HG02852 (cell line): ENCODE results near the gene FGF11.
"Not testable (repeated sequence)": the region's sequence is repeated elsewhere in the genome, so short reads cannot be mapped to it uniquely, and the experiment has no call there.

ENCODE experiments used
- ATAC-seq: cut with Tn5 transposase; IDR thresholded peaks from one replicate; pipeline ENCODE4 v1.9.1; 2021; ENCODE audit warnings: mild to moderate bottlenecking, moderate library complexity; ENCODE audit not compliant: unreplicated experiment

The FGF11 gene

DNA sequence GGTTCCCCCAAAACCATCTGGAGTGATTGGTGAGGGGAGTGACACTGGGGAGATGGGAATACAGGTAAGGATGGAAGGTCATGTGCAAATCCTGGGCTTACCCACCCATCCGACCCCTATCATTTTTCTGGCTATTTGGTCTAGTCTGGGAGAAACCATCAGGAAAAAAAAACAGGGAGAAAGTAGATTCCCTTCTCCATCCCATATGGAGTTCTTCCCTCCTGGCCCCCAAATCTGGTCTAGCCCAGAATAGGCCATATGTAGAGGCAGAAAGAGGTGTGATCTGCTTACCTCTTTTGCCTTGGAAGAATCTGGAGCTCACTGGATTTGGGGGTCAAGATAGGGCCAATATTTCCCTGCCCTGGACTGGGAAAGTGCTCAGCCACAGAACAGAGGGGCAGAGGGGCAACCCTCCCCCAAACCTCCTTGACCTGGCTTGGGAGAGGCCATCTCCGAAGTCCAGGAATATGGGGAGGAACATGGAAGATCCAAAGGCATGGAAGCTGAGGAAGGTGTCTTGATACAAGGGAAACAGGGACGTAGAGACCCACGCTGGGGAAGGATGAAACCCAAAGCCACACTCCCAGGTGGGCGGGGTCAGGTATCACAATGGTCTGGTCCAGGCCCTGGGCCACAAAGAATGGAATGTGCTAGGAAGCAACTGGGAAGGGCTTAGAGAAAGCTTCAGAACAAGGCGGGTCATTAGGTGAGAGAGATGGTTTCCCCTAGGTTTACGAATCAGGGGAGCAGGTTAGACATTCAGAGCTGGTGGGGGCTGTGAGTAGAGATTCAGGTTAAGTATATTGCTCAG, 21.7 kb downstream of the FGF11 start:
- no peak for ATAC-seq

DNA sequence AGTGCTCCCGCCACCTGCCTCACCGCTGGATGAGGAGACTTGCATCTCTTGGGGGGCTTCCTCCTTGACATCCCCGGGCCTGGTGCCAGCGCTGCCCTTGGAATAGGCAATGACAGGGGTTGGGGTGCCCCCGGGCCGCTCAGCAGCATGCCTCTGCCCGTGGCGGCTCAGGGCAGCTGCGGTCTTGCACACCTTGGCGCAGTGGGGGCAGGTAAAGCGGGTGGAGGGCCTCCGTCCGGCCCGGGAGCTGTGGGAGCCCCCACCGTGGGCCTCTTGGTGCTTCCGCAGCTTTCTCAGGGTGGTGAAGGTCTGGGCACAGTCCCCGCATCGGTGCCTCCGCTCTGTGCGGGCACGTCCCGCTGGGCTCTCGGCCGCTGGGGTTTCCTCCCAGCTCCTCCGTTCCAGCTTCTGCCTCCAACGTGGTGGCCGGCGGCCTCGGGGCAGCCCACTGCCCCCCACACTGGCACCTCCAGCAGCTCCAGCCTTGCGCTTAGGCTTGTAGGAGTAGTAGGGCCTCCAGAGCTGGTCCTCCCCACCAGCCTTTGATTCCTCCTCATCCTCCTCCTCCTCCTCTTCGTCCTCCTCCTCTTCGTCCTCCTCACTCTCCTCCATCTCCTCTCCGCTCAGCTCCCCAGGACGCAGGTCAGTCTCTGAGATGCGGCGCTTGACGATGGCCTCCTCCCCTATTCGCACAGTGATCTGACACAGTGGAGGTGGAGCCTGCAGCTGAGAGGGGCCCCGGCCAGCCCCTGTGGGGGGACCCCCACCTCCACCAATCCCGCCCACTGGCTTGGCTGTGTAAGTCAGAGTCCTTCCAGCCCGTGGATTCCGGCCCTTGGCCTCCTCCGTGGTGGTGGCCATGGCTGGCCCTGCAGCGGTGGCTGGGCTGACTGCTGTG, 23.4 kb downstream of the FGF11 start:
- ATAC-seq, result no peak

DNA sequence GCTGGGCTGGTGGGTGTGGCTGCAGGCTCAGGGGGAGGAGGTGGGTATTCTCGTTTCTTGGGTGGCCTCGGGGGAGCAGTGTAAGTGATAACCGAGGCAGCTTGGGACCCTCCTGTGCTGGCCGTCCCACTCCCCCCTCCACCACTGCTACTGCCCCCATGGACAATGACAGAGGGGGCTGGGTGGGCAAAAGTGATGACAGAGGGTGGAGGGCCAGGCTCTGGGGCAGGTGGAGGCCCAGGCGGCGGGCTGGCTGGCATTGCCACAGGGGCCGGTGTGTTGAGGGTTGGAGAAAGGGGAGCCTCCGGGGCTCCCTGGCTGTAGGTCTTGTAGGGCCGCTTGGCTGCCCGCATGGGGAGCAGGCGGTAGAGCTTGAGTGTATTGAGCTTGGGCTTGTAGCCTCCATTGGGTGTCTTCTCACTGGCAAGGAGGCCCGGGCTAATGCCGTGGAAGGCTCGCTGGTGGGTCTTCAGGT, 24.1 kb downstream of the FGF11 start:
- ATAC-seq, result no peak

DNA sequence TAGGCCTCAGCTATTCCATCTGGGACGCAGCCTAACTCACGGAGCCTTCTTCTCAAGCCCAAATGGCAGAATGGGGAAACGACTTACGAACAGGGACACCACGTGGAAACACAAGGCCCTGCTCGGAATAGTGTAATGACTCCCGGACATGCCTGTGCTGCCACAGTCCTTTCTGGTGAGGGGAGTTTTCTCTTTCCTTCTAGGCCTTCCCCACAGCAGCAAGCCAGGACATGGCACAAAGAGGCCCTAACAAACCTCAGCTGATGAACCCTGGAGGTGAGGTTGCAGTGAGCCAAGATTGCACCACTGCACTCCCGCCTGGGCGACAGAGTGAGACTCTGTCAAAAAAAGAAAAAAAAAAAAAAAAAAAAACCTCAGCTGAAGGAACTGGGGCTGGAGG, 24.8 kb downstream of the FGF11 start:
- no peak for ATAC-seq

DNA sequence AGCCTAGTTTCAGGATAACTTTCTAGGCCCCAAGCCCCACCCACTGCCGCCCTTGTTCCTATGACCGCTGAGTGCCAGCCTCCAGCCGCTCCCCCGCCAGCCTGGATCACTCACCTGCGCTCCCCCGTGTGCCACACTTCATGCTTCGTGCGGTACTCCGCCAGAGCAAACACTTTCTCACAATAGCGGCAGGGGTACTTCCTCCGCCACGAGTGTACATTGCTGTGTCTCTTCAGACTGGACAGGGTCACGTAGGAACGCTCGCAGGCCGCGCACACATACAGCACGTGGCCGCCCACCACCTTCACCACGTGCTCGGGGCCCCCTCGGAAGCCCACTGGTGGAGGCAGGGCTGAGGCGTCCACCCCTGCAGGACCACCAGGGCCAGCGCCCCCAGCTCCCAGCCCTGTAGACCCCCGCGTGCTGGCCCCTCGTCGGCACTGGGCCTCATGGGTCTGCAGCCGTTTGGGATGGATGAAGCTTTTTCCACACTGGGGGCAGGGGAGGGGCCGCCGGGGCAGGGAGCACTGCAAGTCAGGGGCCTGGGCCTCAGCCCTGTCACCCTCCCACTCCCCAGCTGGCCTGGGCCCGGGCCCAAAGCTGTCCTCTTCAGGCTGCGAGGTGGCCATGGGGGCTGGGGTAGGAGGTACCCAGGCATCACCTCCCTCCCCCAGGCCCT, 26.4 kb downstream of the FGF11 start:
- no peak for ATAC-seq

DNA sequence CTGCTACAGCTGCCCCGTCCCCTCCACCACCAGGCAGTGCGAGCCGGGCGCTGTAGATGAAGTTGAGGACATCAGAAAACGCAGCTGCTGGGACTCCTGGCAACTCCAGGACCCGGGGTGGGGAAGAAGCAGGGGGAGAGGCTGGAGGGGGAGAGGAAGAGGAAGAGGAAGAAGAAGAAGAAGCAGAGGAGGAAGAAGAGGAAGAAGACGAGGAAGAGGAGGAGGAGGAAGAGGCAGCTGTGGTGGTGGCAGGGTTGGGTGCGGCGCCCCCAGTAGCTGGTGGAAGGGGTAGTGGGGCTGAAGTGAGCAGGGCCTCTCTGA, 27.0 kb downstream of the FGF11 start:
- ATAC-seq, result no peak

DNA sequence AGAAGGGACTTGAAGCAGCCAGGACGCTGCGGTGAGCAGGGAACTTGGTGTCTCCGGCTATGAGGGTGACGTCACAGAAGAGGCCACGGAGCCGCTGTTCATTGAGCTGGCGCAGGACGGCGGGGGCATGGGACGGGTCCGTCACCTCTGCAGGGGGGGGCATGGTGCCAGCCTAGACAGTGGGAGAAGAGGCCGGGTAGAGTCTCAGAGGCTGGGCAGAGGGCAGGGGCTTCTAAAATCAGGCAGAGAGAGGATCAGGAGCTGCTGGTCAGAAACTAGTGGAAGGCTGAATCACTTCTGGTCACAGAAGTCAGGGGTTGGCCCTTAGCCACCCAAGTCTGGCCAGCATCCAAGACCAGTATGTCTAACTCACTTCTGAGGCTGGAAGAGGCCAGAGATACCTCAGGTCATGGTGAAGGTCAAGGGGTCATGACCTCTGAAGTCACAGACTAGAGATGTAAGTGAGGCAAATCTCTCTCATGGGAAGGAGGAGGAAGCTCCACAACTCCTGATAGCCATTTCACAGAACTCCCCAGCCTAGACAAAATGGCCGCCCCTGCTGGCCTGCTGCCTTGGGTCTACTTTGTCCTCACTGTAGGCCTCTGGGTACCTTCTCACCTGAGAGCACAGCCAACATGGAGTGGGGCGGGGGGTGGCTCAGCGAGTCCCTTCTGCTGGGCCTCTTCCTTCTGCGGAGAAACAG, 27.5 kb downstream of the FGF11 start:
- ATAC-seq, result no peak

DNA sequence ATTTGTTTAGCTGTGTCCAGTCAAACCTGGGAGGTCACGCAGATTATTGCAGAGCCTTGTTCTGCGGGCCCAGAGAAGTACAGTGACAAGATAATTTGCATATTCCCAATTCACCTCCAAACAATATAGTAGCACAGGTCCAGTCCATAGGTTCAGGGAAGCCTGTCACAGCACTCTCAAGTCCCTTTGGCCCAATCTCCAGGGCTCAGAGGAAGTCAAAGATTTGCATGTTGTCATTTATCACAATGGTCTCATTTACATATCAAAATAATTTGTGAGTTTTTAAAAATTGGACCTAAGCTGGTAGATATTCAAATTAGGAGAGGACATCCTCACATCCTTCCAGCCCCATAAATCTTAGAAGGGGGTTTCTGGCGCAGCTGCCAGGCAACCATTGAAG, 28.2 kb downstream of the FGF11 start:
- ATAC-seq, result no peak

DNA sequence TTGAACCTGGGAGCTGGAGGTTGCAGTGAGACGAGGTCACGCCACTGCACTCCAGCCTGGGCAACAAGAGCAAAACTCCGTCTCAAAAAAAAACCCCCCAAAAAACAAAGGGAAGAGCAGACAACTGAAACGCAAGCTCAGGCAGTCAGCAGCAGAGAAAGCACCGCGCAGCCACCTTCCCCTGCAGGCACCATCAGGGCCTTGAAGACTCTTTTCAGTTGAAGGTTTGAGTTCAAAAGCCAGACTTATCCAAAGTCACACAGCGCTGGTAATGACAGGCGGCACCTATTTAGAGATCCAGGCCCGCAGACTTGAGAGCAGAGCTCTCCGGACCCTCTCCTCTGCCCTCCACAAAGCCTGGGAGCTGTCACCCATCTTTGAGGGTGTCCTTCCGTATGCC, 29.0 kb downstream of the FGF11 start:
- no peak for ATAC-seq

DNA sequence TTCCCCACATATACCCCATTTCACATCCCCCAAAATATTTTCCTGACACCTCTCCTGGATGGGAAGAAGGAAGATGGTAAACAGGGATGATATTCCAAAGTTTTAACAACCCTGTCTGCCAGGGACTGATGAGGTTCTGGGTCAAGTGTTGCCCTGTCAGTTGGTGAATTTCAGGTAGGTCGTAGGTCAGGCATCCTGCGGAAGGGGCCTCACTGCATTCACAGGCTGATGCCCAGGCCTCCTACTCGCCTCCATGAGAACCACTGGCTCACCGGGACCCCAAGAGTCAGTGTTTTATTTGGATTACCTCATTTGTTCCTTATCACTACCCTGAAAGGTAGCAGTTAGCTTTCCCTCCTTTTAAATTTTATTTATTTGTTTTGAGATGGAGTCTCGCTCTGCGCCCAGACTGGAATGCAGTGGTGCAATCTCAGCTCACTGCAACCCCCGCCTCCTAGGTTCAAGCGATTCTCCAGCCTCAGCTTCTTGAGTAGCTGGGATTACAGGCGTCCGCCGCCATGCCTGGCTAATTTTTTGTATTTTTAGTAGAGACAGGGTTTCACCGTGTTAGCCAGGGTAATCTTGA, 29.6 kb downstream of the FGF11 start:
- ATAC-seq, result no peak

DNA sequence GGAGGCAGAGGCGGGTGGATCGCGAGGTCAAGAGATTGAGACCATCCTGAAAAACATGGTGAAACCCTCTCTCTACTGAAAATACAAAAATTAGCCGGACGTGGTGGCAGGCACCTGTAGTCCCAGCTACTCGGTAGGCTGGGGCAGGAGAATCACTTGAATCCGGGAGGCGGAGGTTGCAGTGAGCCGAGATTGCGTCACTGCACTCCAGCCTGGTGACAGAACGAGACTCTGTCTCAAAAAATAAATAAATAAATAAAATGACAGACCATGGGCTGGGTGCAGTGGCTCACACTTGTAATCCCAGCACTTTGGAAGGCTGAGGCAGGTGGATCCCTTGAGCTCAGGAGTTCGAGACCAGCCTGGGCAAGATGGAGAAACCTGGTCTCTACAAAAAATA, 30.5 kb downstream of the FGF11 start:
- ATAC-seq, result not testable (repeated sequence)

DNA sequence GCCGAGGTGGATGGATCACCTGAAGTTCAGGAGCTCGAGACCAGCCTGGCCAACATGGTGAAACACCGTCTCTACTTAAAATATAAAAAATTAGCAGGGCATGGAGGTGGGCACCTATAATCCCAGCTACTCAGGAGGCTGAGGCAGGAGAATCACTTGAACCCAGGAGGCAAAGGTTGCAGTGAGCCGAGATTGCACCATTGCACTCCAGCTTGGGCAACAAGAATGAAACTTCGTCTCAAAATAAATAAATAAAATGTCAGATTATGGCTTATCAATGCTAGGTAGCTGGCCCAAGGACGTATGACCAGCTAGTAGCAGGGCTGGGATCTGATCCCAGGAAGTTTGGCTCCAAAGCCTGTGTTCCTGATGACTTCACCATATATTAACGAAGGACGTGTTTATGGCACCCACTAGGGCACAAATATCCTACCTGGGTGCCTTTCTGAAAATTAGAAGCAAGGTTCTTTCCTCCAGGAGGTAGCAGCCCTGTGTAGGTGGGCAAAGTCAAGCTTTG, 31.2 kb downstream of the FGF11 start:
- not testable (repeated sequence) for ATAC-seq

DNA sequence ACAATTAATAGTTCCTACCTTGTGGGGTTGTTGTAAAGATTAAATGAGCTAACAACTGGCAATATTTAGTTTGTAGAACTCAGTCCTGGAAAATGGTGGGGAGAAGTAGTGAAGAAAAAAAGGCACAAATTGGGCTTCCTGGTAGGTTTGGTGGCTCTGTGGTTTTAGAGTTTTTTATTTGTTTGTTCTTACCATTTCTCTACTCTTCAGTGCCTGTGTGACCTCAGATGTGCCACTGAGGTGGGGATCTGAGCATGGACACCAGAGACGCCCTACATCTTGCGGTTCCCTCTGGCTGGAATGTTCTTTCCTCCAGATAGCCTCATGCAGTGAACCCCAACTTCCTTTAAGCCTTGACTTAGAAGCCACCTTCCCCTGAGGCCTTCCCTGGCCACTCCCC, 32.4 kb downstream of the FGF11 start:
- ATAC-seq, result no peak

DNA sequence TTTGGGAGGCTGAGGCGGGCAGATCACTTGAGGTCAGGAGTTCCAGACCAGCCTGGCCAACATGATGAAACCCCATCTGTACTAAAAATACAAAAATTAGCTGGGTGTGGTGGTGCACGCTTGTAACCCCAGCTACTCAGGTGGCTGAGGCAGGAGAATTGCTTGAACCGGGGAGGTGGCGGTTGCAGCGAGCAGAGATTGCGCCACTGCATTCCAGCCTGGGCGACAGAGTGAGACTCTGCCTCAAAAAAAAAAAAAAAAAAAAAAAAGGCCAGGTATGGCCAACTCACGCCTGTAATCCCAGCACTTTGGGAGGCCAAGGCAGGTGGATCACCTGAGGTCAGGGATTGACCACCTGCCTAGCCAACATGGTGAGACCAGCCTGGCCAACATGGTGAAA, 35.5 kb downstream of the FGF11 start:
- not testable (repeated sequence) for ATAC-seq

DNA sequence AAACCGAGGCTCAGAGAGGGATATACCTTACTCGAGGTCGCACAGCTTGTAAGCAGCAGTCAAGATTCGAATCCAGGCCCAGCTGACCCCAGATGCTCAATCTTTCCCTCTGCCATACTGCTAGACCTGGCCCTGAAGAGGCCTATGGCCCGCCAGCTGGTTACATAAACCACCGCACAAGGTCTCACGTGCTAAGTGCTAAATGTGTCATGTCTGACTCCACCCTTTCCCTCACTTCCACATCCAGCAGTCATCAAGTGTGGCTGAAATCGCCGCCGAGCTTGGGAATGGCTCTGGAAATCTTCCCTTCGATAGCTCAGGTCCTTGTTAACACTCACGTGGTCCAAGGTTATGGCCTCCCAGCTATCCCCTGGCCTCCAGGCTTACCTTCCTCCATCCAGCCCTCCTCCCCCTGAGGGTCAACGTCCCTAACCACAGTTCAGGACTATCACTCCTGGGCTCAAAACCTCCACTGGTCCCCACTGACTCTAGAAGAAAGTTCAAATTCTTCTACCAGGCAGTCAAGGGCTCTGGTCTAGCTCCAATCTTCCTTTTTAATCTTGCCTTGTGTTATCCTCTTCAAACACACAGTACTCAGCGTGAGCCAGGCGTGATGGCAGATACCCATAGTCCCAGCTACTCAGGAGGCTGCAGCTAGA, 36.6 kb downstream of the FGF11 start:
- no peak for ATAC-seq

DNA sequence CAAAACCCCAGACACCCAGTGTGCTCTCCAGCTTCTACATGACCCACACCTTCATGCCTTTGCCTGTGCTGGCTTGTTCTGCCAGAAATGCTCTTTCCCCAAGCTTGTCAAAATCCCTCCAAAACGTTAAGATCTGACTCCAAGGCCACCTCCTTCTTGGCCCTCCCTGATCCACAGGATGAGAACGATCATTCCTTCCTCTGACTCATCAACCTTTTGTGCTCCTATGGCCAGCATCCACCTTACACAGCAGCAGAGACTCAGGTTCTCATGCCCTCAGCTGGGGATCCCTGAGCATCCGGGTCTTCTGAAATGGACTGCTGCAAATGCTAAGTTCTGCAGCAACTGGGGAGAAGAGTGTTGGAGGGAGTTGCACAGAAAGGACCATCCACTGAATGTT, 37.2 kb downstream of the FGF11 start:
- no peak for ATAC-seq

DNA sequence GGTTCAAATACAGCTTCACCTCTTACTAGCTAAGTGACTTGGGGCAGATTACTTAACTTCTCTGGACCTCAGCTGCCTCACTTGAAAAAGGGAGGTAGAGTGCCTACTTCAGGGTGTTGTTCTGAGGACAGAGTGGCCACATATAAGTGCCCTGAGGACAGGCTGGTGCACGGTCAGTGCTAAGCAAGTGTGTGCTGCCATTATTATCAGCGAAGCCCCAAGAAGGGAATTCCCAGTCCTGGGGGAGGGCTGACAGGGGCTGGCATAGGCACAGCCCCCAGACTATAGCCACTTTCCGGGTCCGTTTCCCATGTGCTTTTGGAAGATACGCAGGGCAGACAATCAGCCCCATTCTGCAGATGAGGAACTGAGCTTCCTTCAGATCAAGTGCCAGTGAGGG, 37.6 kb downstream of the FGF11 start:
- no peak for ATAC-seq

DNA sequence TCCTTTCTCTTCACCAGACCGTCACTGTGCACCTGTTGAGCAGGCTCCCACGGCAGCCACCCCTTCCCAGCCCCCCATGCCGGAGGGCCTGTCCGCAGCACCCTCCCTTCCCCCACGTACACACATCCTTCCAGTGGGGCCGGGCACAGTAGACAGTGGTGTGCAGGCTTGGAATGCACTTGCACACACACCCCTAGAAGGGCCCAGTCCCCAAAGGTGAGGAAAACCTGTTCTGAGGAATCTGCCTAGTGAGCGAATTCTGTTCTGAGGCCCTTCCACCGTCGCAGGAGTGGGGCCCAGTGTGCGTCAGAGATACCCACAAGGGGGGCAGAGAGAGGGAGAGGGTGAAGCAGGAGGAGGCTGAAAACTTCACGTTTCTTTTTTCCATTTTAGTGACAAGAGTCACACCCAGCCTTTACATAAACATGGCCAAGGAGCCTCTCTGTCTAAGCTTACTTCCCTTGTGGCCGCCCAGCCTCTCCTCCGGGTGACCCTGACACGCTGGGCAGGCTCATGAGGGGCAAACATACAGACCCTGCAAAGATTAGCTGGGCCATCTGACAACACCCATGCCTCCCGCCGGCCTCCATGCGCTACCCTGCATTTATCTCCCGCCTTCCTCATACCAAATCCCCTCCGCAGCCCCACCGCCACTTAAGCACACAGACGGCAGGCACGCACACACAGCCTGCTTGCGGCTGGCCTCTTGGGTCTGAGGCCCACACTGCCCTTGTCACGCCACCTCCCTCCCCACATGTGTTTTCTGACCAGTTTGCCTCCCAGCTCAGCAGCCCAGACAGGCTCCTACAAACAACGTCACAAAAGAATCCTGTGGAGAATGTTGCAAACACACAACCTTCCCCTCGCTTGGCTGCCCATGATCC, 38.3 kb downstream of the FGF11 start:
- no peak for ATAC-seq
